ENCODE data around the gene TBX4.

Gene TBX4

GRCh38 chr17:61468263-61468907 is 16.2 kb downstream of the TBX4 start:
- Histone ChIP-seq H3K4me1 (ENCODE audit: low read depth, poor library complexity, severe bottlenecking) (no peaks in the 10 kb centered on the region), H3K36me3 (ENCODE audit: insufficient read depth) (no peaks in the 10 kb centered on the region), H3K27me3 (ENCODE audit: insufficient read depth, low read depth) (no peaks in the 10 kb centered on the region), H3K4me3 (IDR thresholded peaks at IDR 0.05; ENCODE audit: insufficient read depth, low read depth, low read length) (no peak overlapping the region), H3K4me2 (no peak overlapping the region), H2AFZ (ENCODE audit: low read depth) (no peak overlapping the region), H3K27ac (no peak overlapping the region), H4K20me1 (ENCODE audit: insufficient read depth) (no peaks in the 10 kb centered on the region), H3K9ac (no peak overlapping the region), H3K79me2 (ENCODE audit: insufficient read depth, low read depth) (no peaks in the 10 kb centered on the region)
- TF ChIP-seq CTCF (conservative IDR thresholded peaks at IDR 0.05; ENCODE audit: low read depth, low read length): no peak

GRCh38 chr17:61469474-61469873 is 17.3 kb downstream of the TBX4 start:
- no peak for TF ChIP-seq CTCF (conservative IDR thresholded peaks at IDR 0.05; ENCODE audit: low read depth, low read length)
- H3K4me3 ChIP-seq (IDR thresholded peaks at IDR 0.05; ENCODE audit: insufficient read depth, low read depth, low read length): no peak overlapping the region
- no peak overlapping the region for H3K9ac ChIP-seq
- no peaks in the 10 kb centered on the region for H3K36me3 ChIP-seq (ENCODE audit: insufficient read depth)
- no peak overlapping the region for H3K4me2 ChIP-seq
- no peak overlapping the region for H2AFZ ChIP-seq (ENCODE audit: low read depth)
- H4K20me1 ChIP-seq (ENCODE audit: insufficient read depth): no peaks in the 10 kb centered on the region
- no peak overlapping the region for H3K27ac ChIP-seq
- H3K4me1 ChIP-seq (ENCODE audit: low read depth, poor library complexity, severe bottlenecking): no peaks in the 10 kb centered on the region
- H3K79me2 ChIP-seq (ENCODE audit: insufficient read depth, low read depth): no peaks in the 10 kb centered on the region
- no peaks in the 10 kb centered on the region for H3K27me3 ChIP-seq (ENCODE audit: insufficient read depth, low read depth)

- no peak overlapping the region for H3K27ac ChIP-seq
- H3K4me3 ChIP-seq (IDR thresholded peaks at IDR 0.05; ENCODE audit: insufficient read depth, low read depth, low read length): no peak overlapping the region
- no peak for TF ChIP-seq CTCF (conservative IDR thresholded peaks at IDR 0.05; ENCODE audit: low read depth, low read length)
- H3K36me3 ChIP-seq (ENCODE audit: insufficient read depth): no peaks in the 10 kb centered on the region
- no peaks in the 10 kb centered on the region for H4K20me1 ChIP-seq (ENCODE audit: insufficient read depth)
- no peak overlapping the region for H3K9ac ChIP-seq
- no peak overlapping the region for H2AFZ ChIP-seq (ENCODE audit: low read depth)
- H3K27me3 ChIP-seq (ENCODE audit: insufficient read depth, low read depth): no peaks in the 10 kb centered on the region
- no peaks in the 10 kb centered on the region for H3K79me2 ChIP-seq (ENCODE audit: insufficient read depth, low read depth)
- H3K4me1 ChIP-seq (ENCODE audit: low read depth, poor library complexity, severe bottlenecking): no peaks in the 10 kb centered on the region
- no peak overlapping the region for H3K4me2 ChIP-seq
Observed at GRCh38 chr17:61469949-61470348, 17.7 kb downstream of the TBX4 start.

- Histone ChIP-seq H4K20me1 (ENCODE audit: insufficient read depth) (no peaks in the 10 kb centered on the region), H3K4me1 (ENCODE audit: low read depth, poor library complexity, severe bottlenecking) (no peaks in the 10 kb centered on the region), H3K9ac (no peak overlapping the region), H3K4me3 (IDR thresholded peaks at IDR 0.05; ENCODE audit: insufficient read depth, low read depth, low read length) (no peak overlapping the region), H3K27me3 (ENCODE audit: insufficient read depth, low read depth) (no peaks in the 10 kb centered on the region), H3K27ac (no peak overlapping the region), H2AFZ (ENCODE audit: low read depth) (no peak overlapping the region), H3K4me2 (no peak overlapping the region), H3K79me2 (ENCODE audit: insufficient read depth, low read depth) (no peaks in the 10 kb centered on the region), H3K36me3 (ENCODE audit: insufficient read depth) (no peaks in the 10 kb centered on the region)
- TF ChIP-seq CTCF (conservative IDR thresholded peaks at IDR 0.05; ENCODE audit: low read depth, low read length): no peak
Observed at GRCh38 chr17:61470530-61471136, 18.4 kb downstream of the TBX4 start.

Data from KMS-11 (cell line).